B cell (primary cell): Measurements from ENCODE around the gene FBN2.
"Not testable (repeated sequence)": the region's sequence is repeated elsewhere in the genome, so short reads cannot be mapped to it uniquely, and the experiment has no call there.

Experiments
- EZH2 ChIP-seq: IDR thresholded peaks from 2 replicates; pipeline ENCODE4 v1.6.1; 2012; ENCODE audit warnings: borderline replicate concordance, low read depth, mild to moderate bottlenecking, moderate library complexity, low read length; ENCODE audit not compliant: insufficient read depth, poor library complexity, severe bottlenecking
- TF ChIP-seq, protein P1 (sequence below): fragments of 200-600 bp; IDR thresholded peaks from one replicate; pipeline ENCODE4 v1.8.0; 2022; ENCODE audit warnings: antibody characterized with exemption, mild to moderate bottlenecking

DNA sequence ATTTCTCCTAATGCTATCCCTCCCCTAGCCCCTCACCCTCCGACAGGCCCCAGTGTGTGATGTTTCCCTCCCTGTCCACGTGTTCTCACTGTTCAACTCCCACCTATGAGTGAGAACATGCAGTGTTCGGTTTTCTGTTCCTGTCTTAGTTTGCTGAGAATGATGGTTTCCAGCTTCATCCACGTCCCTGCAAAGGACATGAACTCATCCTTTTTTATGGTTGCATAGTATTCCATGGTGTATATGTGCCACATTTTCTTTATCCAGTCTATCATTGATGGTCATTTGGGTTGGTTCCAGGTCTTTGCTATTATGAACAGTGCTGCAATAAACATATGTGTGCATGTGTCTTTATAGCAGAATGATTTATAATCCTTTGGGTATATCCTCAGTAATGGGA, 216.6 kb downstream of the FBN2 start:
- TF ChIP-seq, protein P1, sequence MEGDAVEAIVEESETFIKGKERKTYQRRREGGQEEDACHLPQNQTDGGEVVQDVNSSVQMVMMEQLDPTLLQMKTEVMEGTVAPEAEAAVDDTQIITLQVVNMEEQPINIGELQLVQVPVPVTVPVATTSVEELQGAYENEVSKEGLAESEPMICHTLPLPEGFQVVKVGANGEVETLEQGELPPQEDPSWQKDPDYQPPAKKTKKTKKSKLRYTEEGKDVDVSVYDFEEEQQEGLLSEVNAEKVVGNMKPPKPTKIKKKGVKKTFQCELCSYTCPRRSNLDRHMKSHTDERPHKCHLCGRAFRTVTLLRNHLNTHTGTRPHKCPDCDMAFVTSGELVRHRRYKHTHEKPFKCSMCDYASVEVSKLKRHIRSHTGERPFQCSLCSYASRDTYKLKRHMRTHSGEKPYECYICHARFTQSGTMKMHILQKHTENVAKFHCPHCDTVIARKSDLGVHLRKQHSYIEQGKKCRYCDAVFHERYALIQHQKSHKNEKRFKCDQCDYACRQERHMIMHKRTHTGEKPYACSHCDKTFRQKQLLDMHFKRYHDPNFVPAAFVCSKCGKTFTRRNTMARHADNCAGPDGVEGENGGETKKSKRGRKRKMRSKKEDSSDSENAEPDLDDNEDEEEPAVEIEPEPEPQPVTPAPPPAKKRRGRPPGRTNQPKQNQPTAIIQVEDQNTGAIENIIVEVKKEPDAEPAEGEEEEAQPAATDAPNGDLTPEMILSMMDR: not testable (repeated sequence)
- not testable (repeated sequence) for TF ChIP-seq EZH2
